Stimulated activated naive CD8-positive, alpha-beta T cell treated with anti-CD3 and anti-CD28 coated beads, Interleukin-15, Interleukin-2, amounts not matched to agents 100 U/mL and 50 U/mL, for 24 hours (primary cell): ENCODE results near the gene CAV1.

Source experiments
- ATAC-seq: fragments of 150-1000 bp; cut with Tn5 transposase; one replicate; pipeline ENCODE4 v1.10.0; 2021
- DNase-seq: peaks from one replicate; pipeline ENCODE4 v3.0.0; 2021

The CAV1 gene

DNA sequence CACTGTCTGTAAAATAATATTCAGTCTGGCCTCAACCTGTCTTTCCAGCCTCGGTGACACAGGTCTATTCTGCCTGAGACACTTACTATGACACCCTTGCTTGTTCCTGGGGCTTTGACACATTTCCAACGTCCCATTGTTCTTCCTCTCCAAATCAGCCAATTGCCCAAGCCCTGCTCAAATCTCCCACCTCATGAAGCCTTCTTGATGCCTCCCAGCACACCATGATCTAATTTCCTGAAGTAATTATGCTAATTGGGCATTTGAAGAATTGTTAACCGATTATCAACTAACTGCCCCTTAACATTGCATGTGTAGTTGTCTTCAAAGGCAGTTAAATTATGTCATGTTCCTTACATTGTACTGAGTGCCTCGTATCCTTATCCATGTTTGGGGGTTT is 33.1 kb downstream of the CAV1 start:
- no peak for ATAC-seq
- no peak for DNase-seq

DNA sequence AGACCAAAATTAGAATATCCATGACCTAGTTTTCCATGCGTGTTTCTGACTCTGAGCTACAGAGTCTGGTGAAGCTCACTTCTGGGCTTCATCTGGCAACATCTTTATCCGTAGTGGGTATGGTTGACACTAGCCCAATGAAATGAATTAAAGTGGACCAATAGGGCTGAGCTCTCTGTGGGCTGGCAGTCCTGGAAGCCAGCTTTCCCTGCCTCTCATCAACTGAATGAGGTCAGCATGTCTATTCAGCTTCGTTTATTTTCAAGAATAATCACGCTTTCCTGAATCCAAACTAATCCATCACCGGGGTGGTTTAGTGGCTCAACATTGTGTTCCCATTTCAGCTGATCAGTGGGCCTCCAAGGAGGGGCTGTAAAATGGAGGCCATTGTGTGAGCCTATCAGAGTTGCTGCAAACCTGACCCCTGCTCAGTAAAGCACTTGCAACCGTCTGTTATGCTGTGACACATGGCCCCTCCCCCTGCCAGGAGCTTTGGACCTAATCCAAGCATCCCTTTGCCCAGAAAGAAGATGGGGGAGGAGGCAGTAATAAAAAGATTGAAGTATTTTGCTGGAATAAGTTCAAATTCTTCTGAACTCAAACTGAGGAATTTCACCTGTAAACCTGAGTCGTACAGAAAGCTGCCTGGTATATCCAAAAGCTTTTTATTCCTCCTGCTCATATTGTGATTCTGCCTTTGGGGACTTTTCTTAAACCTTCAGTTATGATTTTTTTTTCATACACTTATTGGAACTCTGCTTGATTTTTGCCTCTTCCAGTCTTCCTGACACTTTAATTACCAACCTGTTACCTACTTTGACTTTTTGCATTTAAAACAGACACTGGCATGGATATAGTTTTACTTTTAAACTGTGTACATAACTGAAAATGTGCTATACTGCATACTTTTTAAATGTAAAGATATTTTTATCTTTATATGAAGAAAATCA is 35.5 kb downstream of the CAV1 start:
- ATAC-seq (no peak), DNase-seq (no peak)

DNA sequence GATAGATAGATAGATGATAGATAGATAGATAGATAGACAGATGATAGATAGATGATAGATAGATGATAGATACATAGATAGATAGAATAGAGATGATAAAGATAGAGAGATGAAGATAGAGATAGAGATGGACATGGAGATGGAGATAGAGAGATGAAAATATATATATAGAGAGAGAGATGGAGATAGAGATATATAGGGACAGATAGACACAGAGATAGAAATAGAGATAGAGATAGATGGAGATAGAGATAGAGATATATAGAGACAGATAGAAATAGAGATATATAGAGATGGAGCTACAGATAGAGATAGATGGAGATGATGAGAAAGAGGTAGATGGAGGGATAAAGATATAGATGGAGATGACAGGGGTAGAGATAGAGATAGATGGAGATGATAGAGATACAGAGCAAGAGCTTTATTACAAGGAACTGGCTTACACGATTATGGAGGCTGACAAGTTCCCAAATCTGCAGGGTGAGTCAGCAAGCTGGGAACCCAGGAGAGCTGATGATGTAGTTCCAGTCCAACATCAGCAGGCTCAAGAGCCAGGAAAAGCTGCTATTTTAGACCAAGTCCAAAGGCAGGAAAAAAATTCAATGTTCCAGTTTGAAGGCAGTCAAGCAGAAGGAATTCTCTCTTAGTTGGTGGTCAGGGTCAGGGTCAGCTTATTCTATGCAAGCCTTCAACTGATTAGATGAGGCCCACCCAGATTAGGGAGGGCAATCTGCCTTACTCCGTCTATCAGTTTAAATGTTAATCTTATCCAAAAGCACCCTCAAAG is 37.1 kb downstream of the CAV1 start:
- DNase-seq, result no peak
- no peak for ATAC-seq

DNA sequence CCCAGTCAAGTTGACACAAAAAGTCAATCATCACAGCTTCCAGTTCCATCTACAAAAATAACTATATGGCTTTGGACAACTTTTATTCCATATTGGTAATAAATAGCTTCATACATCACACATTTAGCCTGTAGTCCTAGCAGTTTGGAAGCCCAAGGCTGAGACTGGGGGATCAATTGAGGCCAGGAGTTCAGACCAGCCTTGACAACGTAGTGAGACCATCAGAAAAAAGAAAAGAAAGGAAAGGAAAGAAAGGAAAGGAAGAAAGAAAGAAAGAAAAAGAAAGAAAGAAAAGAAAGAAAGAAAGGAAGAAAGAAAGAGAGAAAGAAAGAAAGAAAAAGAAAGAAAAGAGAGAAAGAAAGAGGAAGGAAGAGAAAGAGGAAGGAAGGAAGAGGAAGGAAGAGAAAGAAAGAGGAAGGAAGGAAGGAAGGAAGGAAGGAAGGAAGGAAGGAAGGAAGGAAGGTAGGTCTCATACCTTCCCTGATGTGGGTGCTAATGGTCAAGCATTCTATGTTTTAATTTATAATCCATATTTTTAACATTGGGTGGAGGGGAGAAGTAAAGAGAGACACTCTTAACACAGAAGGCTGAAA is 37.8 kb downstream of the CAV1 start:
- ATAC-seq, result no peak
- DNase-seq, result no peak

DNA sequence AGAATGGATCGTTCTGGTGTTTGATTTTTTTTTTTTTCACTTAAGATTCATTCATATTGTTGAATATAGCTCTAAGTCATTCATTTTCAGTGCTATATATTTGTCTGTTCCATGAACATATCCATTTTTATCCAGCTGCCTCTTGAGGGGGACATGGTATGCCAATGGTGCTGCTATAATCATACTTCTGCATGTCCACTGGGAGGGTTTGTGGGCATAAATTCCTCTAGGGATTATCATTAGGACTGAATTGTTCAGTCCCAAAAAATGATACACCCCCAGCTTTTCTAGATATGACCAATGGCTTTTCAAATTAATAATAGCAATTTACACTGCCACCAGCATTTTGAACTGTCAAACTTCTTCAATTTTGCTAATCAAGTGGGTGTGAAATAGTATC is 41.1 kb downstream of the CAV1 start:
- ATAC-seq (no peak), DNase-seq (no peak)

DNA sequence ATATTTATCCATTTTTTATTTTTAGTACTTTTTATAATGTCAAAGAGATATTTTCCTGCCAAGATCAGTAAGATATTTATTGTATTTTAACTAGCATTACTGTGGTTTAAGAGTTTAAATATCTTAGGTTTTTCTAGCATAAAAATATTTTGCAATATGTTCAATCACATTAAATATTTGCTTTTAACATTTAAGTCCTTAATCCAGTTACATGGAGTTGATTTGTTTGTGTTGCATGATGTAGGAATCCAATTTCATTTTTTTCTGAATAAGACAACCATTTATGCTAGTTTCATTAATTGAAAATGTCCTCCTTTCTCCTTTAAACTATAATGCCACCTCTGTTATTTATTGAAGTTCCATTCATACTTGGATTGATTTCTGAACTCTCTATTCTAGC is 41.8 kb downstream of the CAV1 start:
- no peak for ATAC-seq

DNA sequence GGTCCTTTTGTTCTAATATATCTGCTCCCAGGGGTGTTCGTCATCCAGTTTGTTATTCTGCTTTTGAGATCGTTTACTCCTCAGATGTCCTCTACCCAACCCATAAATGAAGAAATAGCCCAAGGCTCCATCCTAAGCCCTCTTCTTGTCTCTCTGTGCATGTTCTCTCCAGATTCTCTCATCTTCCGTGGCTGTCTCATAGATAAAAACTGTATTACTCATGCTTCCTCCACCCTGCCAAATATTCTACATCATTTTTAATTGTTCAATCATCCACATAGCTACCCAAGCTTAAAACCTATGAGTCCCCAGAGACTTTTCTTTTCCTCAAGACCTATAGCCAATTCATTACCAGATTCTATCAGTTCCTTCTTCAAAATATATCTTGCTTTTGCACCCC is 44.9 kb downstream of the CAV1 start:
- ATAC-seq (no peak), DNase-seq (no peak)

More for the DNA sequence above, 41.8 kb downstream of the CAV1 start:
- no peak for DNase-seq

DNA sequence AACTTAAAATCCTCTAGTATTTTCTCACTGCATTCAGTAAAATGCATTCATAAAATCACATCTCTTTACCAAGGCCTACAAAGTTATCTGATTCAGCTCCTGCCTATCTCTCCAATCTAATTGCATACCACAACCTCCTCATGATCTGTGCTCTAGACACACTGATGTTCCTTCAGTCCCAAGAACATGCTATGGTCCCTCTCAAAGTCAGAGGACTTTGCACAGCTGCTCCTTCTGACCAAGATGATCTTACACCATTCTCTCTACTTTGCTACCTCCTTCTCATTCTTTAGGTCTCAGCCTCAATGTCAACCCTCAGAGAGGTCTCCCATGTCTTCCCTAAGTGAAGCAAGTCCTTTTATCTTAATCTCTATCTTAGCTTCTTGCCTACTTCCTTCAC is 45.5 kb downstream of the CAV1 start:
- ATAC-seq, result no peak
- DNase-seq, result no peak

DNA sequence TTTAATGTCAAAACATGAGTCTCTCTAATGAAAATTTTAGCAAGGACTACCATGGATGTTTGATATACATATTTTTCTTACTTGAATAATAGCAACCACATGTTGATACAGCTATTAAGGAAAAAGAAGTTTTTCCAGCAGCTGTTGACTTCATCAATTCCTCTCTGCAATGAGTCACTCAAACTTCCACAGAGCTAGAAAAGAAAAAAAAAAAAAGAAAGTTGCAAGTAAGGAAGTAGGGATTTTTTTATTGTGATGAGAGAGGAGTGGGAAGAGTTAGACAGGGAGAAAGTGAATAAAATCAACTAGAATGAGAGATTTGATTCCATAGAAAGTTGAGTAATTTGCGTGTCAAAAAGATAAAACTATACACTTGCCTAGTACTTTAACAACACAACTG is 46.2 kb downstream of the CAV1 start:
- DNase-seq (no peak), ATAC-seq (no peak)

DNA sequence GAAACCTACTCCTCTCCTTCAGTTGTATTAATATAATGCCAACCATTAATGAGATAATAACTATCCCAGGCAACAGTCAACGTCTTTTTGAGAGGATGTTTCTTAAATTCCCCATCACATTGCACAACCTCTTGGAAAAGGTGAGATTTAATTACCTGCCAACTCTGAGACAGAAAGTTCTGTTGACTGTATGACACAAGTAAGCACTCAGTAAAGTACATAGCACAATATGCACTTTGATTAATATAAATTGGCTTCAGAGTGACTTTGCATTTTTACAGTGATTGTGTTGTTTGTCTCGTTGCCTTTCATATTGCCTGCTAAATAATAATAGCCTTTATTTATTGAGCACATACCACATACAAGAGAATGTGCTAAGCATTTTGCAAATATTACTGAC is 46.7 kb downstream of the CAV1 start:
- no peak for DNase-seq
- no peak for ATAC-seq

DNA sequence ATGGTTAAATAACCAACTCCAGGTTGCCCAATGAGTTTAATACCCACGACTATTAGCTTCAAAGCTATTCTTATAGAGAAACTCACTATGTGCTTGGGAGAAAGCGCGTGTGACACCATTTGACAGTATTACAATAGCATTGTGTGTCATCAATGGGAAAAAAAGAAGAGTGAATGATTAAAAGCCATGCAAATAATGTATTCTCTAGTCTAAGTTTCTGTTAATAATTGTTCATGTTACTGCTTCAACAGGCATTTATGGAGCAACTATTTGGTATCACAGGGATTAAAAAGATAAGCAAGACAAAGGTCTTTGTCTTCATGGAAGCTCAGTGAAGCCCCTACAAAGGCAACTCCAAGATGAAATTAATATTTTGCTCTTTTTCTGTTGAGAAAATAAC is 47.2 kb downstream of the CAV1 start:
- DNase-seq (no peak), ATAC-seq (no peak)

DNA sequence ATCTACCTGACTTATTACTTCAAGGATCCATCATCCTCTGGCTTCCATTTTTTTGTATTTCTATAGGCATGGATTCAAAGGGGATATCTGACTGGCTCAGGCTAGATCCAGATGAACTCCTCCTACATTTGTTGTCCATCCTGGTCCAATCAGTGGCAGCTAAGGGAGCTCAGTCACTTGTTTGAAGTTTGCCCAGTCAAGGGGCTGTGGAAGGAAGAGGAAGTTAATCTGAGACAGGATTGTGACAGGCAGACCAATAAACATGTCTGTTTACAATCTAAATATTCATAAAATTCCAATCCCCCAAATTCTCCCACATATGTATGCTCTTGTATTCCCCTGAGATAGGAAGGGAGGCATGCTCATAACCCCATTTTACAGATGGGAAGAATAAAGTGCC is 48.7 kb downstream of the CAV1 start:
- ATAC-seq (no peak), DNase-seq (no peak)

DNA sequence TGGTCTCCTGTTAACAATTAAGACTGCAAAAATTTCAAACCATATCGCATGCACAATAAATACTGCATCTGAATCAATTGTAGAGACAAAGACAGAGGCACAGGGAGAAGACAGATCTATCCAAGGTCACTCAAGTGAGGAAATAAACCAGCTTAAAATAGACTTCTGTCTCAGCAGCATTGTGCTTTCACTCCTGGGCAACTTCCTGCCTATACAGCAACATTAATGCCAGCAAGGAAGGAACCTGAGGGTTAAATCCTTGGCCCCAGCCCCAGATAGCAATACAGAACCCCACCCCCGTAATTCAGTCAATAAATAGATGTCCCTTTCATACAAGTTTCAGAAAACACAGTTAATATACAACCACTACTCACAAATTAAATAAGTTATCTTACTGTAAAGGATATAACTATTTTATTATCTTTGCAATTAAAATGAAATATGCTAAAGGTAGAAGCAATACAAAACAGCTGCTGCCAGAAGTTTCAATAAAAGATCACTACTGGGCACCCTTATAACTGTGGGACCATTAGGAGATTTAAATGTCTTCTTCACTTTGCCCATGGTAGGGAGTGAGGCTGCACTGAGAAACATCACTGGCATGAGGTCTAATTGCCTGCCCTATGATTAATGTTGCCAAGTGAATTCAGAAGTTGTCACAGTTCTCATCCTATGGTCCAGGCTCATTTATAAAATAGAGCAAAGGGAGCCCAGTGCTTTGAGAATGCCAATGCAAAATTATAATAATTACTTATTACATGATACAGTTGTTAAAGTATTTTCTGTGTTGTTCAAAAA is 49.4 kb downstream of the CAV1 start:
- no peak for ATAC-seq

DNA sequence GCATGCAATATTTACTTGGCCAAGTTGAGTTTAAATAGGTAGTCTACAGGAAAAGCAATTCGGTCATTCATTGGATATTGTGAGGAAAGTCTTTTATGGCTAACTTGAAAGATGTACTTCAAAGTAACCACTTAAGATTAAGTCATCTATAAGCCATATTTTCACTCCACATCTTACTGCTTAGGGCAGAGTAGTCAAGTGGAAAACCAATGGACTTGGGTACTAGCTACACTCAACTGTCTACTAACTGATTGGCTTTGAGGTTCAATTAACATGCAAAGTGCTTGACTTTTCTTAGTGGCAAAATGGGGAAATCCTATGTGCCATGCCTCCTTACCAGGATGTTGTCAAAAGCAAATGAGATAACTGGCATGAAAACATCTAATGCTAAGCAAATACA is 51.0 kb downstream of the CAV1 start:
- no peak for DNase-seq
- ATAC-seq, result no peak

More for the DNA sequence above, 49.4 kb downstream of the CAV1 start:
- no peak for DNase-seq

DNA sequence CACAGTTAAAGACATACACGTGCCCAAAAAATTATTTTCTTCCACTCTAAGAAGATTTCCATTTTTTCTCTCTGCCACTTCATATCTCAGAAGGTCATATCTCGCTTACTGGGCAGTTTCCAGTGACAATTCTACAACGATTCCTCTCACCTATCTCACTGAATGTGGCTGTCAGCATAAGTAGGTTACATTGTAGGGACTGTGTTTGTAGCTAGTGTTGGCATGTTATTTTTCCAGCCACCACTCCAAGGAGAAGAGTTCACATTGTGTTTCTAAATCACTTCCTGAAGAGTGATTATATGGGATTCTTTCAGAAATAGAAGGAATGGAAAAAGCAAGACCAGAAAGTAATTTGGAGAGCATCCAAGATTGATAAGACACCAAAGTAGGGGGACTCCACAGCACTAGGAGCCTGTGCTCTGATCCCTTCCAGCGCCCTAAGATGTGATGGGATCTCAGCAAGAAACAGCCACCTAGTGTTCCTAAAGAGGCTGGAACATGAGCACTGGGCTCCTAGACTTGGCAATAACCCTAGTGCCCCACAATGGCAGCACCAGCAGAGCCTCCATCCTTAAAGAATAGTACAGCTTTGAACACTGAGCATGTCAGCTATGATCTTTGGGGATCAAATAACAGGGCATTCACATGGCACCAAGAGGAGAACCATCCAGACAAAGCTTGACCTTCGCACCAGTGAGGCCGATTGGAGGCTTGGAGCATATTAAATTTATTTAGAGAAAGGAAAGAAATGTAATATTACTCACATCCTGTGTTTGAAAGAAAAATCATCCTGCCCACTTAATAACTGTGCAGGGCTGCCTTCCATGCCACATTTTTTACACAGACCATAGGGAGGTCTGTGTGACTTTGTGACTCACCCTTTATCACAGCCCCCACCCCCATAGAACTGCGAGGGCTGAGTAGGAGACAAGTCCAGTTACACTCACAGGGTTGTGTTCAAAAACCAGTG is 51.8 kb downstream of the CAV1 start:
- peak; percentile 95 for ATAC-seq

DNA sequence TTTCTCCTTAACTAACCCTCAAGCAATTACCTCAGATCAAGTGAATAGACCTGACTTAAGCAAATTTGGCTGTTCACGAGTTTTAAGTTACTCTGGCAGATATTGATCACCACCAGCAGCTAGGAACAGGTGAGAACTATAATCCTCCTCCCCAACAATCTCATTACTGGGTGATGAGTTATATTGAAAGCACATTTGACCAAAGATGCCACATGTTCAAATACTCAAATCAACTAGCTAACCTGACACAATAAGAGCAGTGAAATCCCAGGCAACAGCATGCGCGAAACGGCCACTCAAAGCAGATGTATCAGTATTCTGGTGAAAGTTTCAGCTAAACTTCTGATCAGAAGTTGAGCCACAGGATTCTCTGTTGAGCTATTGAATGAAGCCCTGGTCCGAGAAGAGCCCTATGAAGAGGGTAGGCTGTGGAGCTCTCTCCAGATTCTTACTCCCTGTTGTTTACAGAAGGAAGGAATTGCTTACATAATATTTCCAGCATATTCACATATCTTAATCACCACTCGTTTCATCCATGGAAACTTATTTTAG is 52.6 kb downstream of the CAV1 start:
- ATAC-seq (peak; percentile 73), DNase-seq (peak; percentile 34)

More for the DNA sequence above, 51.8 kb downstream of the CAV1 start:
- peak; percentile 47 for DNase-seq

DNA sequence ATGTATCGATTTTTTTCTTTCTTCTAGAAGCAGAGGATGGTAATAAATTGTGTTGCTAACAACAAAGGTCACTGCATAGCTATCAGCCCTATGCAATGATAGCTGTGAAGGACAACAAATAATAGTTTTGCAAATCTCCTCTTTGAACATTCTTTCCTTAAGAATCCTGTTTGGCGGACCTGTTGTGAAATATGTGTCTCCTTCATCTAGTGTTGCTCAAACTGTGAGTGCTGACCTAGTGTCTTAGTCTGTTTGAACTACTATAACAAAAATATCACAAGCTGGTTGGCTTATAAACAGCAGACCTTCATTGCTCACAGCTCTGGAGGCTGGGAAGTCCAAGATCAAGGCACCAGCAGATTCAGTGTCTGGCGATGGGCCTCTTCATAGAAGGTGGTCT is 53.7 kb downstream of the CAV1 start:
- DNase-seq (no peak), ATAC-seq (no peak)

DNA sequence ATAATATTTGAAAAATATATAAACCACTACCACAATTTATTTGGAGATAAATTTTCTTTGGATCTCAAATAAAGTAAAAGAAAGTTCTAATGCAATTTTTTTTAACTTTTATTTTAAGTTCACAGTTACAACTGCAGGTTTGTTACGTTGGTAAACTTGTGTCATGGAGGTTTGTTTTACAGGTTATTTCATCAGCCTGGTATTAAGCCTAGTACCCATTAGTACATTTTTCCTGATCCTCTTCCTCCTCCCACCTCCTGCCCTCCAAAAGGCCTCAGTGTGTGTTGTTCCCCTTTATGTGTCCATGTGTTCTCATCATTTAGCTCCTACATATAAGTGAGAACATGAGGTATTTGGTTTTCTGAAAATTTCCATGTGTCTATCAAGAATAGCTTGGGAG is 54.5 kb downstream of the CAV1 start:
- ATAC-seq (no peak), DNase-seq (no peak)

DNA sequence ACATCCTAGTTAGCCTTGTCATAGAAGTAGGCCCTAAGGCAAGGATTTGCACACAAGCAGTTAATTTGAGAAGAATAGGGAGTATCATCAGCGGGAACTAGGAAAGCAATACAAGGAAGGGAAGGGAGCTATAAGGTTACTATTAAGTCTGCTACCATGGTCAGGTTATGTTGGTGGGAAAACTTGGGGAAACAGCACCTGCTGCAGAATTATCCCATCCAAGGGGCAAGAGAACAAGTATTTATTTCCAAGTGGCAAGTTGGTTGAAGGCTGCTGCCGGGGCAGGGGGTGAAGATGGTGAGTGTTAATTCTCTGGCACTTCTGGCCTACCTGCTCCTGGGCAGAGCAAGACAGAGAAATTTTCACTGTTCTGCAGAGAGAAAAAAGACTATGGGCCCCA is 55.0 kb downstream of the CAV1 start:
- no peak for ATAC-seq
- no peak for DNase-seq

DNA sequence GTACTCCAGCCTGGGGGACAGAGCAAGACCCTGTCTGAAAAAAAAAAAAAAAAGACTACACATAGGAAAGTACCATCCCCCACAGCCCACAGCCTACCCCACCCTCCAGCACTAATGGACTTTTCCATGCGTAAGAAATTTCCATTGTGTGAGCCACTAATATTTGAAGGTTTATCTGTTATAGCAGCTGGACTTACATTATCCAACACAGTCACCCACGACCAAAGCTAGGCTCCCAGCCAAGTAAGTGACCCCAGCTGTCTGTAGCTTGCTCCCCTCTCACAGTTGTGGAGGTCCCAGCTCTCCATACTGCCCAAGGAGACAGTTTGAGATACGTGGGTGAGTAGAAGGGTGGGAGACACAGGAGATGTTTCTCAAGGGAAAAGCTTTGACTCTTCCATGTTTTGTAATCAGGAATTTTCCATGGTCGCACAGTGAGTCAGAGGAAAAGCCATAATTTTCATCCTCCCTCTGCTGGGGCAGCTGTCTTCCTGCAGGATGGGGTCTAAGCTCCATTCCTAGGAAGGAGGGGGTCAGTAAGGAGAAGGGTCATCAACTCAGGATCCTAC is 57.4 kb downstream of the CAV1 start:
- DNase-seq, result no peak
- ATAC-seq, result no peak
